Activated T-cell treated with anti-CD3 and anti-CD28 coated beads, Interleukin-2, amount 50 U/mL, for 48 hours (primary cell): ENCODE data around the gene NTSR1.

ENCODE experiments used
- DNase-seq, 2 experiments: peaks; one replicate each; pipeline ENCODE4 v3.0.0-alpha.2; 2020

Gene NTSR1

DNA sequence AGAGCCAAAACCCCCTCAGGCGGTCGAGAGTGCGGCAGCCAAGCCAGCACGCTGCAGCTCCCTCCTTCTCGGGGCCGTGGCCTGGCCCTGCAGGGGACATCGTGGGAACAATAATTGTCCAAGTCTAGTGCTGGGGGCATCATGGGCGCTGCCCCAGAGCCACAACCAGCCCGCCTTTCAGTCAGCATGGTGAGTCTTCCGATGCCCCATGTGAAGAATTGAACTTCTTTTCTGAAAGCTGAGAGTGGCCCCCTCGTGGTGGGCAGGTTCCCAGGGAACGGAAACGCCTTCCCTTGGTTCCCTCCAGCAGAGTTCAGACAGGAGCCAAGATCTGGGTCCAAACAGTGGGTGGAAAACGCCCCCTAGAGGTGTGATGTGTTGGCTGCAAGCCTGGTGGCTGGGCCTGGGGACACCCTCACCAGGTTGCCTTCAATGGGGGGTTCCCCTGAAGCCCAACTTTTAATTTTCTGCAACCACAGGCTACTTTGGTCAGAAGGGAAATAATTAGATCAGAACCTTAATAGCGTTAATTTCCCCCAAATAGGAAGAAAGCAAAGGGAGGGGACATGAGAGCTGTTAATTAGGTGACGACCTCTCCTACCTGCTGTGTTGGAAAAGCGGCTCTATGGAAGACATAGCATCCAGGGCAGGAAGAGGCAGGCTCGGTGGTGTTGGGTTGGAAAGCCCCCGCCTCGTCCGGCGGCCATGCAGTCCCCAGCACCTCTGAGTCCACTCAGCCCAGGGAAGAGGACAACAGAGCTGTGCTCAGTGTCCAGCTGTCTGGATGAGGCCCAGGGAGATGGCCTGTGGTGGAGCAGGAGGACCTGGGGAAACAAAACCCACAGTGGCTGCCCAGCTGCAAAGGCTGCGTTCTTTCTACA is 82.9 kb downstream of the NTSR1 start:
- peak; percentile 83 to 87 for DNase-seq

GRCh38 chr20:62792182-62792939 is 83.7 kb downstream of the NTSR1 start:
- no peak for DNase-seq

GRCh38 chr20:62792940-62793756 is 84.5 kb downstream of the NTSR1 start:
- DNase-seq: no peak

DNA sequence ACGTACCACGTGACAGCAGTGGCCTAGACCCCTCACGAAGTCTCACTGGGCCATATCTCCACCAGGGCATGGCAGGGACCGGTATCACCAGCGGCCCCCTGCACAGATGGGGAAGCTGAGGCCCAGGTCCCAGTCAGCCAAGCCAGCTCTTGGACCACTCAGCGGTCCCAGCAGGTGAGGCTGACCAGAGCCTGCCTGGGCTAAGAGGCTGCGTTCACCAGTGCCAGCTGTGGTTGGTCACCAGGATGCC is 85.0 kb downstream of the NTSR1 start:
- DNase-seq: no peak

GRCh38 chr20:62794007-62794724 is 85.5 kb downstream of the NTSR1 start:
- DNase-seq: peak; percentile 98

DNA sequence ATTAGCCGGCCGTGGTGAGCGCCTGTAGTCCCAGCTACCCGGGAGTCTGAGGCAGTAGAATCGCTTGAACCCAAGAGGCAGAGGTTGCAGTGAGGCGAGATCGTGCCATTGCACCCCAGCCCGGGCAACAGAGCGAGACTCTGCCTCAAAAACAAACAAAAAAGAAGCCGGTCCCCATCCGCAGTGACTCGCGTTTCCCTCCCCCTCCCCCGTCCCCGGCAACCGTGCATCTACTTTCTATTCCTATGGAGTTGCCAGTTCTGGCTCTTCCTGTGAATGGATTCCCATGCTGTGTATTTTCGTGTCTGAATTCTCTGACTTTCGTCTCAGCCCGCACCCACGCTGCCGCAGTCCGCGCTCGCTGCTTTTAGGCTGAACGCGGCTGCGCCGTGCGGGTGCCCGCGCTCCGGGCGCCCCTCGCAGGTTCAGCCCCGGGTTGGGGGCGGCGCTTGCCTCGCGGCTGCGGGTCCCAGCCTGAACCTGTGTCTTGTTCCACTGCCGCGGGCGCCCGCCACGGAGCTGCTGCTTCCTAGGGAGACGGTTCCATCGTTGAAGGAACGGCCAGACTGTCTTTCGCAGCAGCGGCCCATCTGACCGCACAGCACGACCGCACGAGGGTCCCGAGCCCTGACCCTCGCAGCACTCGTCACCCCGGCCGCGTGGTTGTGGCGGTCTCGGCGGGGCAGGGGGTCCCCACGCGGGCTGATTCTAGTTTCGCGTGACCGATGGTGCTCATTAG is 86.6 kb downstream of the NTSR1 start:
- peak; percentile 79 to 83 for DNase-seq

- DNase-seq: no peak
Measured at GRCh38 chr20:62796699-62797491, 88.3 kb downstream of the NTSR1 start.

GRCh38 chr20:62797671-62798532 is 89.3 kb downstream of the NTSR1 start:
- no peak for DNase-seq

GRCh38 chr20:62799036-62799435 is 90.4 kb downstream of the NTSR1 start:
- no peak for DNase-seq

DNA sequence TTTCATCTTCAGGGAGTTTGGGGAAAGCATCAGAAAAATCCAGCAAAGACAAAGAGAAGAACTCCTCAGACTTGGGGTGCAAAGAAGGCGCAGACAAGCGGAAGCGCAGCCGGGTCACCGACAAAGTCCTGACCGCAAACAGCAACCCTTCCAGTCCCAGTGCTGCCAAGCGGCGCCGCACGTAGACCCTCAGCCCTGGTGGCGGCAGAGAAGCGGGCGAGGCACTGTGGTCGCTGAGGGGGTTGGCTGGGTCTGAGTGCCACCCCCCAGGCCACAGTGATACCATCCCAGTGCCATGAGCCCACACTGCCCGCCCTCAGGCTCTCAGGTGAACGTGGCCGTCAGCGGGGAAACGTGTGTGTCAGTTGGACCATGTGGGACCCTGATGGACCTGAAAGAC is 90.8 kb downstream of the NTSR1 start:
- DNase-seq: no peak

- DNase-seq: no peak
Measured at GRCh38 chr20:62799873-62800272, 91.2 kb downstream of the NTSR1 start.

DNA sequence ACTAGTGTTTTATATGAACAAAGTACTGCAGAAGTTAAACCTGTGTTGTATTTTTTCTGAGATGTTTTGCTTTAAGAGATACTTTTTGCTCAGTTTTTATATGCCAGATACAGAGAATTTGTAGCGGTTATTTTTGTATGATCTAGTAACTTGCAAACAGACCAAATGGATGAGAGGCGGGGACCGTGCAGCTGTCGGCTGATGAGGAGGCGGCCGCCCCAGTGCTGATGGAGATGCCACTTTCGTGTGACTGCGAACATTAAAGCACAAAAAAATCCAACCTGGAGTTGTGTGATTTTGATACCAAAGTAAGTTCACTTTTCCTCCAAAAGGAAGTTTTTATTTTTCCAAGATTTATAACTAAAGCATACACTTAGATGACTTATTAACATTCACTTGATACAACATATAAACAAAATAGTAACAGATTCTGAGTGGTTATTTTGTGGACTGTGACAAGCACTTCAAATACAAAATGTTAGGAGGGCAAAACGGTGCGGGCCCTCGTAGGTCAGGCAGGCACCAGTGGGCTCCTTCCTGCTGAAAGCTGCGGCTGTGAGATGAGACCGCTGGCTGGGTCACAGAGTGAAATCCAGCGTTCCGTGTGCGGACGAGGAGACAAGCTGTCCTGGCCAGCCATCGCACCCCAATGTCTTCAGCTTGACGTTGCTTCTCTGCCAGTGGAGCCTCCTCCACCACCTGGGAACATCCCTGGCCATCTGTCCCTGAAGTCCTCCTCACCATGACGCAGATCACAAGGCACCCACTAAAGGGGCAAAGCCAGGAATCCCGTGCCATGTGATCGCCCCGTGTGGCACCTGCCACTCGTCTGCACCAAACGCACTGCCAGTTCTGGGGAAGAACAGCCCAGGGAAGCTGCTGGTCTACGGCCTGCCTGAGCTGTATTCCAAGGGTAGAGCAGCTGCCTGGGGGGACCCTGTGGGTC is 92.0 kb downstream of the NTSR1 start:
- DNase-seq: no peak

DNA sequence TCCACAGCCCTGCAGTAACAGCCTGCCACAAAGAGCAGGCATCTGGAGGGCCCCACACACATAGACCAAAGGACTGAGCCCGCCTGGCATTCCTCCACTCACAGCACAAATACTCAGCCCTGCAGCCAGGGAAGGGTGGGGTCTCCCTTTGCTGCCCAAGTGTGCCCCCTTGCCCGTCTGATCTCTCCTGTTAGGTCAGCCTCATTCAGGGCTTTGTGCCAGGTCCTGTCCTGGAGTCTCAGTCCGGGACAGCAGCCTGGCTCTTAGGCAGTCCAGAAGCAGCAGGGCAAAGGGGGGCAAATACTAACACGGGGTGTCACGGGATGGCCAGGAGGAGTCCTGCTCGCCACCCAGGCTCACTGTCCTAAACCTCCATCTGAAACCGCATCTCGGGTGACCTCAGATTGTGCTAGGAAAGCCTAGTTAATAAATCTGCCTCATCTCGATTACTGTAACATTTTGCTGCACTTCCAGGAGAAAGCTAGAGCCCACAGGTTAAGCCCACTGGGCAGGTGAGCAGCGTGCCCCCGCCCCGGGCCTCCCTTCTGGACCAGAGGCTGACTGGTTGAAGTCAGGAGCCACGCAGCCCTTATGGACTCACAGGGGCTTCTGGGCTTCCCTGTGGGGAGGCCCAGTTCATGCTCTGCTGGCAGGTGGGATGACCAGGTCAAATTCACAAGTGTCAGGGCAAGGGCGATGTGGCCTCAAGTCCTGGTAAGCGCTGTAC is 92.8 kb downstream of the NTSR1 start:
- no peak for DNase-seq

DNA sequence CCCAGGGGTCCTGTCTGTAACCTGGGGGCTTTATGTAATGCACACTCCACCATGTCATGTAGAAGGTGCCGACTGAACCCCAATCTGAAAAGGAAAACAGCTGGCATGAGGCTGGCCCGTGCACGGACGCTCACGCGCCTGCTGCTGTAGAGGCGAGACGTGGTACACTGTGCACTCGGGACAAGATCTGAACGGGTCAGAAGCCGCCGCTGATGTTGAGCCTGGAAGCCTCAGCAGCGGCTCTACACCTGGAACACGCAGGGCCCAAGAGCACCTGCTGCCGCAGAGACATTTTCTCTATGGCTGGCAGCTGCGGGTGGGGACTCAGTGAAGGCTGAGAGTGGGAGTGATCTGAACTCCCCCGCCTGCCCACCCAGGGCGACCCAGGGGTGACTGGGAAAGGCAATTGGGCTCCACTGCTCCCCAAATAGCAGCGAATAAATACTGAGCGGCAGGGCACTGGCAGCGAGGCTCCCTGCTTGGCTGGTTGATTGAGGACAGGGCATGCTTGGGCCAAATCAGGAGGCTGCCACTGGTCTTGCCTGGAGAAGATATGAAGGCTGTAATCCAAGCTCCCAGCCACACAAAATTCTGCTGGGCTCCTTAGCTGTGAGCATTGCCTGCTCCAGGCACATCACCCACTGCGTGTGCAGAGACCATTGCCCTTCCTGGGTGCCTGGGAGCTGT is 93.5 kb downstream of the NTSR1 start:
- no peak for DNase-seq

DNA sequence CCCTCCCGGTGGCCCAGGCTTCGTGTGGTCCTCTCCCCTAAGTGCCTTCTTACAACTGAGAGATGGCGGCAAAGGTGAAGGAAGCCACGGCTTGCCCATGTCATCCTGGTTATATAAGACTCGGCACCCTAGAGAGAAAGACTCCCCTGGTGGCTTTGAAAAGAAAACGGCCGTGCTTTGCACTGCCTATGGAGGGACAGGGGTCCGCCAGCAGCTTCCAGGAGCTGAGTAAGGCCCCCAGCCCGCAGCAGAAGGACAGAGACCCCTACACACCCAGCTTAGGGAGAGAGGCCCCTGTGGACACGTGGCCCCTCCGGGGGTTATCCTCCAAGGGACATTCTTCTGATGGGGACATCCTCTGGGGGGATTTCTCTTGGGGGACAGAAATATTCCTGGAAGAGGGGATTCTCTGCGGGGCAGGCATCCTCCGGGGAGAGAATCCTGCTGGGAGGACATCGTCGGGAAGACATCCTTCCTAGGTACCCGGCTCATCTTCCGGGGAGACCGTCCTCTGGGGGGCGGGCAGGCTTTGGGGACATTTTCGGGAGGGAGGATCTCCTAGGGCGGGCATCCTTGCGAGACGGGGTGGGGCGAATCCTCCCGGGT is 95.5 kb downstream of the NTSR1 start:
- peak; percentile 52 to 55 for DNase-seq

- peak; percentile 77 to 81 for DNase-seq
Measured at GRCh38 chr20:62804627-62805154, 96.1 kb downstream of the NTSR1 start, which contains the start of gene OGFR. Gene OGFR (plus strand): TSS chr20:62804835. CDS start chr20:62804860, 25 bp downstream.
